Measurements from ENCODE around the gene GSTM4. TPM values are rescaled to one million over a fixed set of nuclear protein-coding genes. Genes with fewer than 3 reads are reported as not detected.

Gene GSTM4
- polyA plus RNA-seq: 68.4 TPM
- long read RNA-seq, donor 1, transcript GSTM4-204 (8 exons, 1,412 nt): major isoform, 14 of 90 reads
- long read RNA-seq, donor 1, transcript GSTM4-201 (8 exons, 1,321 nt): minor isoform, 6 of 90 reads
- long read RNA-seq, donor 1, partial matches to known transcripts: 14 of 90 reads
- long read RNA-seq, donor 1, other reads (novel, unspliced or antisense): 55 of 90 reads
- long read RNA-seq, donor 2, transcript GSTM4-201 (8 exons, 1,321 nt): minor isoform, 8 of 47 reads
- long read RNA-seq, donor 2, transcript GSTM4-204 (8 exons, 1,412 nt): major isoform, 29 of 47 reads
- long read RNA-seq, donor 2, partial matches to known transcripts: 8 of 47 reads
- long read RNA-seq, donor 2, other reads (novel, unspliced or antisense): 0 of 47 reads
- long read RNA-seq, donor 3: 0 reads
- long read RNA-seq, donor 4, partial matches to known transcripts: 0 of 2 reads
- long read RNA-seq, donor 4, other reads (novel, unspliced or antisense): 0 of 2 reads
- long read RNA-seq, donor 5, partial matches to known transcripts: 0 of 4 reads
- long read RNA-seq, donor 5, other reads (novel, unspliced or antisense): 0 of 4 reads
- long read RNA-seq, donor 6, transcript GSTM4-204 (8 exons, 1,412 nt): major isoform, 21 of 29 reads
- long read RNA-seq, donor 6, transcript GSTM4-201 (8 exons, 1,321 nt): minor isoform, 5 of 29 reads
- long read RNA-seq, donor 6, partial matches to known transcripts: 0 of 29 reads
- long read RNA-seq, donor 6, other reads (novel, unspliced or antisense): 0 of 29 reads
- long read RNA-seq, donor 7, transcript GSTM4-204 (8 exons, 1,412 nt): major isoform, 6 of 7 reads
- long read RNA-seq, donor 7, partial matches to known transcripts: 0 of 7 reads
- long read RNA-seq, donor 7, other reads (novel, unspliced or antisense): 0 of 7 reads
- long read RNA-seq, donor 8, transcript GSTM4-204 (8 exons, 1,412 nt): major isoform, 27 of 53 reads
- long read RNA-seq, donor 8, transcript GSTM4-201 (8 exons, 1,321 nt): minor isoform, 5 of 53 reads
- long read RNA-seq, donor 8, partial matches to known transcripts: 15 of 53 reads
- long read RNA-seq, donor 8, other reads (novel, unspliced or antisense): 0 of 53 reads
- long read RNA-seq, donor 9, transcript GSTM4-204 (8 exons, 1,412 nt): major isoform, 28 of 40 reads
- long read RNA-seq, donor 9, partial matches to known transcripts: 6 of 40 reads
- long read RNA-seq, donor 9, other reads (novel, unspliced or antisense): 0 of 40 reads
- long read RNA-seq, donor 10, transcript GSTM4-204 (8 exons, 1,412 nt): major isoform, 25 of 146 reads
- long read RNA-seq, donor 10, transcript GSTM4-201 (8 exons, 1,321 nt): minor isoform, 6 of 146 reads
- long read RNA-seq, donor 10, partial matches to known transcripts: 48 of 146 reads
- long read RNA-seq, donor 10, other reads (novel, unspliced or antisense): 63 of 146 reads
- long read RNA-seq, donor 11, transcript GSTM4-204 (8 exons, 1,412 nt): major isoform, 15 of 34 reads
- long read RNA-seq, donor 11, partial matches to known transcripts: 15 of 34 reads
- long read RNA-seq, donor 11, other reads (novel, unspliced or antisense): 0 of 34 reads

DNA sequence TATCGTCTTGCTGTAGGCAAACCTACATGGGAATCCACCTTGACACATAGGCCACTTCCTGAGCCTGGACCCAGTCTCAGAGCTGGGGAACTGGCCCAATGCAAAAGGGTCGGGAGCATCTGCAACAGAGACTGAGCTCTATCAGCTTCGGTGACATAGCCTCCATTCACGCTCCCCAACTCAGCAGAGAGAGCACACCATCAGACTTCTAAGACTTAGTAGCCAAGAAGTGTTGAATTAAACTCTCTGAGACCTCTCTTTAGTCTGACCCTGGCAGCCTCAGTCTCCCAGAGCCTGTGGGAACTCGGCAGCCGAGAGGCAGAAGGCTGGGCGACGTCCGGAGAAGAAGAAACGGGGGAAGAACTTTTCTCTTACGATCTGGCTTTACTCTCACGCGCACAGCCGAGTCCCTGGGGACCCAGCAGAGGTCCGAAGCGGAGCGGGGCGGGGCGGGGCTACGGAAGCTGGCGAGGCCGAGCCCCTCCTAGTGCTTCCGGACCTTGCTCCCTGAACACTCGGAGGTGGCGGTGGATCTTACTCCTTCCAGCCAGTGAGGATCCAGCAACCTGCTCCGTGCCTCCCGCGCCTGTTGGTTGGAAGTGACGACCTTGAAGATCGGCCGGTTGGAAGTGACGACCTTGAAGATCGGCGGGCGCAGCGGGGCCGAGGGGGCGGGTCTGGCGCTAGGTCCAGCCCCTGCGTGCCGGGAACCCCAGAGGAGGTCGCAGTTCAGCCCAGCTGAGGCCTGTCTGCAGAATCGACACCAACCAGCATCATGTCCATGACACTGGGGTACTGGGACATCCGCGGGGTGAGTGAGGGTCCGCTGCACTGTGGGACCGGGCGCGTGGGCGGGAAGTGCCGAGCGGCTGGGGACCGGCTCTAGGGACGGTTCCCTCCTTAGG, at the start of gene GSTM4:
Gene GSTM4, plus strand, starts transcription at position 485 of the 905 bp plus-strand sequence. Its CDS starts 291 bp downstream, at position 776.
- Histone ChIP-seq H3K27me3 (ENCODE audit: control insufficient read depth, insufficient read depth, low read length) (no peaks in the 10 kb centered on the region), H3K36me3 (ENCODE audit: control insufficient read depth, insufficient read depth, low read length) (peaks cover 22% of the 10 kb centered on the region), H3K9me3 (ENCODE audit: control insufficient read depth, low read depth, low read length) (no peaks in the 10 kb centered on the region), H3K4me1 (ENCODE audit: control insufficient read depth, insufficient read depth, low read length) (peaks cover 38% of the 10 kb centered on the region), H3K4me3 (ENCODE audit: low read length) (peak within 1 kb of the TSS; percentile 81), H3K27ac (ENCODE audit: low read length) (peak within 1 kb of the TSS; percentile 77)
- peak; percentile 90 to 96 for DNase-seq
- no CpG with 5 or more reads among the region's 54 CpGs for WGBS (ENCODE audit: insufficient coverage, low lambda C conversion rate)

GRCh38 chr1:109609881-109610280, 46.0 kb upstream of the GSTM4 start:
- Histone ChIP-seq H3K4me3 (ENCODE audit: low read length) (no peak overlapping the region), H3K9me3 (ENCODE audit: control insufficient read depth, low read depth, low read length) (no peaks in the 10 kb centered on the region), H3K27ac (ENCODE audit: low read length) (no peak overlapping the region), H3K27me3 (ENCODE audit: control insufficient read depth, insufficient read depth, low read length) (no peaks in the 10 kb centered on the region), H3K4me1 (ENCODE audit: control insufficient read depth, insufficient read depth, low read length) (no peaks in the 10 kb centered on the region), H3K36me3 (ENCODE audit: control insufficient read depth, insufficient read depth, low read length) (peaks cover 2% of the 10 kb centered on the region)
- no peak for DNase-seq
- no CpG with 5 or more reads among the region's 3 CpGs for WGBS (ENCODE audit: insufficient coverage, low lambda C conversion rate)

GRCh38 chr1:109610609-109611307, 45.1 kb upstream of the GSTM4 start:
- Histone ChIP-seq H3K27ac (ENCODE audit: low read length) (no peak overlapping the region), H3K4me3 (ENCODE audit: low read length) (no peak overlapping the region), H3K4me1 (ENCODE audit: control insufficient read depth, insufficient read depth, low read length) (no peaks in the 10 kb centered on the region), H3K36me3 (ENCODE audit: control insufficient read depth, insufficient read depth, low read length) (peaks cover 2% of the 10 kb centered on the region), H3K27me3 (ENCODE audit: control insufficient read depth, insufficient read depth, low read length) (no peaks in the 10 kb centered on the region), H3K9me3 (ENCODE audit: control insufficient read depth, low read depth, low read length) (no peaks in the 10 kb centered on the region)
- no peak for DNase-seq
- no CpG with 5 or more reads among the region's 3 CpGs for WGBS (ENCODE audit: insufficient coverage, low lambda C conversion rate)

GRCh38 chr1:109611308-109611990, 44.5 kb upstream of the GSTM4 start:
- Histone ChIP-seq H3K4me3 (ENCODE audit: low read length) (no peak overlapping the region), H3K27me3 (ENCODE audit: control insufficient read depth, insufficient read depth, low read length) (no peaks in the 10 kb centered on the region), H3K36me3 (ENCODE audit: control insufficient read depth, insufficient read depth, low read length) (no peaks in the 10 kb centered on the region), H3K9me3 (ENCODE audit: control insufficient read depth, low read depth, low read length) (no peaks in the 10 kb centered on the region), H3K4me1 (ENCODE audit: control insufficient read depth, insufficient read depth, low read length) (no peaks in the 10 kb centered on the region), H3K27ac (ENCODE audit: low read length) (no peak overlapping the region)
- no peak for DNase-seq
- WGBS (ENCODE audit: insufficient coverage, low lambda C conversion rate): no CpG with 5 or more reads among the region's 13 CpGs

DNA sequence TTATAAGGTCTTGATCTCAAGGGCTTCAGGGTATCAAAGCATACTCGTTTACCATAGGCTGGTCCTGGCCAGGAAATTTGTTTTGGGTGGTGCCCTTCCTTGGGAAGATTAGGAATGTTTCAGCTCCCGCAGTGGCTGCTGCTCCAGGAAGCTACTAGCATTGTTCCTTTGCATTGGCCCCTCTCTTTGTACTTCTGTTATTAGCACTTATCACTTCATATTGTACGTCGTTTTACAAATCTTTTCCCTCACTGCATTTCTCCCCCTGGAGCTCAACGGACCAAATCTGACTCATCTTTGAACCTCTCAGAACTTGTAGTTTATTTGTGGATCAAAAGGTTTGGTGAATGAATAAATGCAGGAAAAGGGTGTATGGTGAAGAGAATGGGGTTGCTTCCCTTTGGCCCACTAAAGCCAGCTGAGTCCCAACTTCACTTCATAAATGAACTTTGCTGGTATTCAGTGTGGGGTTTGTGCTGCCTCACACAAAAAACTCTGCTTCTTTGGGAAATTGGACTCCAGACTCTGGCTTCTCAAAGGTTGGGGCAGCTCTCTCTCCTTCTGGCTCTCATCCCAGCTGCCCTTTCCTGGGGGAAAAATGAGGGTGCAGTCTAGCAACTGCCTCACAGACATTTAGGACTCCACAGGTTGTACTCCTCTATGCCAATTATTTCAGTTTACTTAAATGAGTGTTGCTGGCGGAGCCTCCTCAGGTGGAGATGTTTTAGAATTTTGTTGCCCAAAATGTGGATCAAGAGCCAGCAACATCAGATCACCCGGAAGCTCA, 42.3 kb upstream of the GSTM4 start:
- Histone ChIP-seq H3K36me3 (ENCODE audit: control insufficient read depth, insufficient read depth, low read length) (no peaks in the 10 kb centered on the region), H3K27ac (ENCODE audit: low read length) (no peak overlapping the region), H3K27me3 (ENCODE audit: control insufficient read depth, insufficient read depth, low read length) (no peaks in the 10 kb centered on the region), H3K4me3 (ENCODE audit: low read length) (no peak overlapping the region), H3K4me1 (ENCODE audit: control insufficient read depth, insufficient read depth, low read length) (peaks cover 5% of the 10 kb centered on the region), H3K9me3 (ENCODE audit: control insufficient read depth, low read depth, low read length) (no peaks in the 10 kb centered on the region)
- 50% methylated on average over 2 of the region's 7 CpGs for WGBS (ENCODE audit: insufficient coverage, low lambda C conversion rate)
- no peak for DNase-seq

- no CpG with 5 or more reads among the region's 3 CpGs for WGBS (ENCODE audit: insufficient coverage, low lambda C conversion rate)
Measured at GRCh38 chr1:109615879-109616278, 40.0 kb upstream of the GSTM4 start.

GRCh38 chr1:109616391-109616790, 39.5 kb upstream of the GSTM4 start:
- DNase-seq: no peak
- no peaks in the 10 kb centered on the region for H3K36me3 ChIP-seq (ENCODE audit: control insufficient read depth, insufficient read depth, low read length)
- no peak overlapping the region for H3K4me3 ChIP-seq (ENCODE audit: low read length)
- H3K9me3 ChIP-seq (ENCODE audit: control insufficient read depth, low read depth, low read length): no peaks in the 10 kb centered on the region
- peaks cover 15% of the 10 kb centered on the region for H3K4me1 ChIP-seq (ENCODE audit: control insufficient read depth, insufficient read depth, low read length)
- H3K27me3 ChIP-seq (ENCODE audit: control insufficient read depth, insufficient read depth, low read length): no peaks in the 10 kb centered on the region
- no peak overlapping the region for H3K27ac ChIP-seq (ENCODE audit: low read length)
- 83% methylated on average over 1 of the region's 3 CpGs for WGBS (ENCODE audit: insufficient coverage, low lambda C conversion rate)

More at GRCh38 chr1:109615879-109616278, 40.0 kb upstream of the GSTM4 start:
- H3K36me3 ChIP-seq (ENCODE audit: control insufficient read depth, insufficient read depth, low read length): no peaks in the 10 kb centered on the region
- H3K27ac ChIP-seq (ENCODE audit: low read length): no peak overlapping the region
- H3K4me1 ChIP-seq (ENCODE audit: control insufficient read depth, insufficient read depth, low read length): peaks cover 14% of the 10 kb centered on the region
- H3K9me3 ChIP-seq (ENCODE audit: control insufficient read depth, low read depth, low read length): no peaks in the 10 kb centered on the region
- DNase-seq: peak in 1 of 2 donors; percentile 23
- no peak overlapping the region for H3K4me3 ChIP-seq (ENCODE audit: low read length)
- no peaks in the 10 kb centered on the region for H3K27me3 ChIP-seq (ENCODE audit: control insufficient read depth, insufficient read depth, low read length)

GRCh38 chr1:109617291-109617801, 38.6 kb upstream of the GSTM4 start:
- no peak overlapping the region for H3K27ac ChIP-seq (ENCODE audit: low read length)
- H3K36me3 ChIP-seq (ENCODE audit: control insufficient read depth, insufficient read depth, low read length): no peaks in the 10 kb centered on the region
- H3K4me3 ChIP-seq (ENCODE audit: low read length): no peak overlapping the region
- no peaks in the 10 kb centered on the region for H3K27me3 ChIP-seq (ENCODE audit: control insufficient read depth, insufficient read depth, low read length)
- peaks cover 24% of the 10 kb centered on the region for H3K4me1 ChIP-seq (ENCODE audit: control insufficient read depth, insufficient read depth, low read length)
- no peaks in the 10 kb centered on the region for H3K9me3 ChIP-seq (ENCODE audit: control insufficient read depth, low read depth, low read length)
- peak; percentile 43 to 60 for DNase-seq
- no CpG with 5 or more reads among the region's 3 CpGs for WGBS (ENCODE audit: insufficient coverage, low lambda C conversion rate)

All from large intestine (tissue), 12 donors.